Naive thymus-derived CD4-positive, alpha-beta T cell (primary cell): ENCODE measurements around the gene WDR88. TPM values are rescaled to one million over a fixed set of nuclear protein-coding genes. Genes with fewer than 3 reads are reported as not detected.

Source experiments
- ATAC-seq: fragments of 150-1000 bp; cut with Tn5 transposase; 2 replicates; pipeline ENCODE4 v1.10.0; 2021; ENCODE audit warnings: mild to moderate bottlenecking, moderate library complexity
- CTCF ChIA-PET: fragments of 350-600 bp; sonication (Branson Sonifier 250); formaldehyde crosslinking; loops from one replicate; lab custom pipeline; 2021; ENCODE audit warnings: antibody characterized with exemption; lab: Charles Lee
- POLR2A ChIA-PET: fragments of 350-600 bp; sonication (Branson Sonifier 250); formaldehyde crosslinking; loops from one replicate; lab custom pipeline; 2021; ENCODE audit warnings: antibody characterized with exemption, inconsistent platforms; lab: Charles Lee
- DNase-seq, 9 donors: peaks; one replicate each; pipeline versions ENCODE4 v3.0.0 to v3.0.0-alpha.2; 2020 to 2022; ENCODE audit warnings: mixed read lengths in 1 of 9
- H3K27ac ChIP-seq: one replicate; pipeline ENCODE4 v1.7.0; 2013; ENCODE audit warnings: mild to moderate bottlenecking, low read depth, low read length, moderate library complexity
- H3K27me3 ChIP-seq, 2 donors: one replicate each; pipeline ENCODE4 v1.7.0; 2013; ENCODE audit warnings: low read length in 2 of 2, mild to moderate bottlenecking in 2 of 2, moderate library complexity in 2 of 2; ENCODE audit not compliant: control insufficient read depth in 2 of 2, insufficient read depth in 2 of 2
- H3K36me3 ChIP-seq, 3 experiments: 1 replicate in 2 of 3; 2 replicates in 1 of 3; pipeline ENCODE4 v1.7.0; 2013; ENCODE audit warnings: low read length in 3 of 3, mild to moderate bottlenecking in 3 of 3, moderate library complexity in 1 of 3; ENCODE audit not compliant: insufficient read depth in 3 of 3, control insufficient read depth in 2 of 3
- H3K4me1 ChIP-seq, 2 donors: one replicate each; pipeline ENCODE4 v1.7.0; 2013; ENCODE audit warnings: low read length in 2 of 2, mild to moderate bottlenecking in 2 of 2, moderate library complexity in 1 of 2; ENCODE audit not compliant: control insufficient read depth in 2 of 2, insufficient read depth in 2 of 2
- H3K4me3 ChIP-seq: 2 replicates; pipeline ENCODE4 v1.7.0; 2013; ENCODE audit warnings: mild to moderate bottlenecking, low read length
- H3K9me3 ChIP-seq, 3 experiments: 1 replicate in 2 of 3; 2 replicates in 1 of 3; pipeline ENCODE4 v1.7.0; 2013; ENCODE audit warnings: low read length in 3 of 3; ENCODE audit not compliant: control insufficient read depth in 2 of 3
- H3K27ac Mint-ChIP-seq, 9 donors: one replicate each; pipeline ENCODE4 v1.8.0; 2020 to 2022; ENCODE audit warnings: mixed read lengths in 9 of 9, mild to moderate bottlenecking in 8 of 9, moderate library complexity in 5 of 9, inconsistent platforms in 2 of 9
- H3K27me3 Mint-ChIP-seq, 5 donors: one replicate each; pipeline ENCODE4 v1.8.0; 2021 to 2022; ENCODE audit warnings: mixed read lengths in 5 of 5, mild to moderate bottlenecking in 1 of 5
- H3K36me3 Mint-ChIP-seq, 5 donors: one replicate each; pipeline ENCODE4 v1.8.0; 2020 to 2022; ENCODE audit warnings: mixed read lengths in 5 of 5, mild to moderate bottlenecking in 3 of 5, inconsistent platforms in 1 of 5
- H3K4me1 Mint-ChIP-seq, 7 donors: one replicate each; pipeline ENCODE4 v1.8.0; 2020 to 2022; ENCODE audit warnings: mixed read lengths in 7 of 7, mild to moderate bottlenecking in 3 of 7, inconsistent platforms in 1 of 7
- H3K4me3 Mint-ChIP-seq, 10 donors: one replicate each; pipeline ENCODE4 v1.8.0; 2020 to 2022; ENCODE audit warnings: mild to moderate bottlenecking in 10 of 10, mixed read lengths in 10 of 10, moderate library complexity in 6 of 10, inconsistent platforms in 2 of 10
- H3K9me3 Mint-ChIP-seq, 11 donors: one replicate each; pipeline ENCODE4 v1.8.0; 2020 to 2022; ENCODE audit warnings: mixed read lengths in 11 of 11, mild to moderate bottlenecking in 4 of 11, inconsistent platforms in 1 of 11, moderate library complexity in 1 of 11
- intact Hi-C, 2 donors: fragments of 100-400 bp; cut with micrococcal nuclease; formaldehyde crosslinking; loops; one replicate each; pipeline ENCODE4 v1.15.1; 2023
- polyA plus RNA-seq, 2 donors: library from polyadenylated mRNA; unstranded; fragments of 300-500 nt; fragmentation: Illumina TruSeq; gene quantifications; one replicate each; pipeline ENCODE4 v1.2.3, GENCODE V29; 2021
- total RNA-seq, 6 experiments: library from RNA in 5 of 6; stranded (reverse) in 5 of 6; gene quantifications; 1 replicate in 5 of 6; 2 replicates in 1 of 6; pipeline ENCODE4 v1.2.3 and lab custom pipeline; 2021 to 2026

WDR88 gene
- total and polyA plus RNA-seq, 7 experiments from 2014 or later = 0.15 to 0.62 (median 0.37) TPM; not detected in 3

- H3K9me3 Mint-ChIP-seq = peaks cover 0 to 4% (median 0%) of the 10 kb centered on the region in 11 donors
- H3K27me3 Mint-ChIP-seq = peaks cover 30 to 56% (median 37%) of the 10 kb centered on the region in 5 donors
- Histone ChIP-seq H3K27me3 (peaks cover 0 to 2% of the 10 kb centered on the region in 2 donors), H3K9me3 (no peaks in the 10 kb centered on the region), H3K27ac (no peak overlapping the region), H3K36me3 (no peaks in the 10 kb centered on the region), H3K4me1 (no peaks in the 10 kb centered on the region), H3K4me3 (no peak overlapping the region)
- H3K4me3 Mint-ChIP-seq = no peak overlapping the region
- H3K4me1 Mint-ChIP-seq = peaks cover 0 to 7% (median 0%) of the 10 kb centered on the region in 7 donors
- POLR2A ChIA-PET = no interaction called here
- H3K36me3 Mint-ChIP-seq = no peaks in the 10 kb centered on the region
- H3K27ac Mint-ChIP-seq = no peak overlapping the region
- ATAC-seq (peak; percentile 32), DNase-seq (no peak)
- CTCF ChIA-PET = no interaction called here
- intact Hi-C loops = no loop called here
Measured at GRCh38 chr19:33194532-33194885, 62.6 kb downstream of the WDR88 start.

GRCh38 chr19:33194886-33195644, 63.2 kb downstream of the WDR88 start:
- peak overlapping the region in 5 of 10 donors; percentile 32 to 73 (median 53) for H3K4me3 Mint-ChIP-seq
- DNase-seq (no peak), ATAC-seq (peak; percentile 29)
- no peak overlapping the region for H3K27ac Mint-ChIP-seq
- H3K27ac ChIP-seq = no peak overlapping the region
- H3K36me3 Mint-ChIP-seq = no peaks in the 10 kb centered on the region
- POLR2A ChIA-PET = no interaction called here
- H3K4me1 Mint-ChIP-seq = peaks cover 0 to 7% (median 0%) of the 10 kb centered on the region in 7 donors
- CTCF ChIA-PET = no interaction called here
- no peak overlapping the region for H3K4me3 ChIP-seq
- intact Hi-C loops = no loop called here
- no peaks in the 10 kb centered on the region for H3K9me3 ChIP-seq
- no peaks in the 10 kb centered on the region for H3K36me3 ChIP-seq
- H3K9me3 Mint-ChIP-seq = peaks cover 0 to 4% (median 0%) of the 10 kb centered on the region in 11 donors
- peaks cover 30 to 54% (median 37%) of the 10 kb centered on the region in 5 donors for H3K27me3 Mint-ChIP-seq
- no peaks in the 10 kb centered on the region for H3K4me1 ChIP-seq
- peaks cover 0 to 2% of the 10 kb centered on the region in 2 donors for H3K27me3 ChIP-seq

GRCh38 chr19:33195645-33196347, 63.9 kb downstream of the WDR88 start:
- POLR2A ChIA-PET = no interaction called here
- Mint-ChIP-seq H3K4me1 (peaks cover 0 to 7% (median 0%) of the 10 kb centered on the region in 7 donors), H3K4me3 (peak overlapping the region in 2 of 10 donors; percentile 54 to 73), H3K36me3 (no peaks in the 10 kb centered on the region), H3K27me3 (peaks cover 30 to 48% (median 35%) of the 10 kb centered on the region in 5 donors), H3K9me3 (peaks cover 0 to 4% (median 0%) of the 10 kb centered on the region in 11 donors), H3K27ac (no peak overlapping the region)
- DNase-seq (no peak), ATAC-seq (no peak)
- CTCF ChIA-PET = no interaction called here
- Histone ChIP-seq H3K27me3 (peaks cover 0 to 2% of the 10 kb centered on the region in 2 donors), H3K9me3 (no peaks in the 10 kb centered on the region), H3K27ac (no peak overlapping the region), H3K4me3 (no peak overlapping the region), H3K4me1 (no peaks in the 10 kb centered on the region), H3K36me3 (no peaks in the 10 kb centered on the region)
- intact Hi-C loops = no loop called here

GRCh38 chr19:33196446-33197193, 64.7 kb downstream of the WDR88 start:
- no peak overlapping the region for H3K27ac ChIP-seq
- no peaks in the 10 kb centered on the region for H3K36me3 Mint-ChIP-seq
- H3K27ac Mint-ChIP-seq = no peak overlapping the region
- no peaks in the 10 kb centered on the region for H3K9me3 ChIP-seq
- no peaks in the 10 kb centered on the region for H3K4me1 ChIP-seq
- DNase-seq = no peak
- H3K4me1 Mint-ChIP-seq = peaks cover 0 to 7% (median 0%) of the 10 kb centered on the region in 7 donors
- peaks cover 0 to 2% of the 10 kb centered on the region in 2 donors for H3K27me3 ChIP-seq
- no peak overlapping the region for H3K4me3 ChIP-seq
- ChIA-PET POLR2A (no interaction called here), CTCF (no interaction called here)
- intact Hi-C loops = no loop called here
- H3K4me3 Mint-ChIP-seq = peak overlapping the region in 5 of 10 donors; percentile 13 to 61 (median 40)
- peaks cover 0 to 4% (median 0%) of the 10 kb centered on the region in 11 donors for H3K9me3 Mint-ChIP-seq
- no peak for ATAC-seq
- no peaks in the 10 kb centered on the region for H3K36me3 ChIP-seq
- H3K27me3 Mint-ChIP-seq = peaks cover 30 to 43% (median 31%) of the 10 kb centered on the region in 5 donors

GRCh38 chr19:33197591-33198000, 65.7 kb downstream of the WDR88 start:
- Mint-ChIP-seq H3K27me3 (peaks cover 20 to 33% (median 21%) of the 10 kb centered on the region in 5 donors), H3K27ac (no peak overlapping the region), H3K9me3 (no peaks in the 10 kb centered on the region), H3K4me1 (peaks cover 0 to 7% (median 0%) of the 10 kb centered on the region in 7 donors), H3K4me3 (no peak overlapping the region), H3K36me3 (no peaks in the 10 kb centered on the region)
- Histone ChIP-seq H3K27ac (no peak overlapping the region), H3K4me1 (no peaks in the 10 kb centered on the region), H3K9me3 (no peaks in the 10 kb centered on the region), H3K4me3 (no peak overlapping the region), H3K27me3 (peaks cover 0 to 2% of the 10 kb centered on the region in 2 donors), H3K36me3 (no peaks in the 10 kb centered on the region)
- ATAC-seq (no peak), DNase-seq (no peak)
- intact Hi-C loops = no loop called here
- ChIA-PET POLR2A (no interaction called here), CTCF (no interaction called here)

- H3K27ac ChIP-seq = no peak overlapping the region
- no peak overlapping the region for H3K4me3 Mint-ChIP-seq
- H3K4me1 Mint-ChIP-seq = peaks cover 0 to 4% (median 0%) of the 10 kb centered on the region in 7 donors
- ATAC-seq (no peak), DNase-seq (no peak)
- H3K36me3 ChIP-seq = no peaks in the 10 kb centered on the region
- H3K4me1 ChIP-seq = no peaks in the 10 kb centered on the region
- no peaks in the 10 kb centered on the region for H3K9me3 ChIP-seq
- peaks cover 14 to 28% (median 15%) of the 10 kb centered on the region in 5 donors for H3K27me3 Mint-ChIP-seq
- intact Hi-C loops = no loop called here
- no peaks in the 10 kb centered on the region for H3K36me3 Mint-ChIP-seq
- CTCF ChIA-PET = no interaction called here
- POLR2A ChIA-PET = no interaction called here
- H3K27me3 ChIP-seq = peaks cover 0 to 2% of the 10 kb centered on the region in 2 donors
- peaks cover 0 to 3% (median 0%) of the 10 kb centered on the region in 11 donors for H3K9me3 Mint-ChIP-seq
- no peak overlapping the region for H3K27ac Mint-ChIP-seq
- H3K4me3 ChIP-seq = no peak overlapping the region
Measured at GRCh38 chr19:33198169-33198568, 66.3 kb downstream of the WDR88 start.
